Natural killer cell (primary cell): ENCODE measurements around the gene GIGYF1. TPM values are rescaled to one million over a fixed set of nuclear protein-coding genes. Genes with fewer than 3 reads are reported as not detected.

Experiments
- ATAC-seq, 3 donors: fragments of 150-1000 bp in 2 of 3; fragments of 200-7000 bp in 1 of 3; cut with Tn5 transposase; 1 replicate in 1 of 3; 2 replicates in 2 of 3; pipeline ENCODE4 v1.10.0; 2021; ENCODE audit warnings: mild to moderate bottlenecking in 2 of 3, moderate library complexity in 2 of 3
- DNase-seq, 2 donors: peaks; one replicate each; pipeline versions ENCODE4 v3.0.0 to v3.0.0-alpha.2; 2013 to 2021; ENCODE audit warnings: mixed read lengths in 1 of 2
- H3K27ac ChIP-seq: one replicate; pipeline ENCODE4 v1.5.1; 2013; ENCODE audit warnings: mild to moderate bottlenecking, low read length
- H3K27me3 ChIP-seq: one replicate; pipeline ENCODE4 v1.6.1; 2013; ENCODE audit warnings: low read length; ENCODE audit not compliant: control insufficient read depth, insufficient read depth
- H3K36me3 ChIP-seq: one replicate; pipeline ENCODE4 v1.6.1; 2013; ENCODE audit warnings: low read length; ENCODE audit not compliant: control insufficient read depth, insufficient read depth
- H3K4me1 ChIP-seq: one replicate; pipeline ENCODE4 v1.6.1; 2013; ENCODE audit warnings: low read length; ENCODE audit not compliant: control insufficient read depth, insufficient read depth
- H3K4me3 ChIP-seq: one replicate; pipeline ENCODE4 v1.5.1; 2013; ENCODE audit warnings: low read length
- H3K9me3 ChIP-seq: one replicate; pipeline ENCODE4 v1.6.1; 2013; ENCODE audit warnings: low read length; ENCODE audit not compliant: control insufficient read depth, insufficient read depth
- H3K27ac Mint-ChIP-seq, 2 donors: one replicate each; pipeline ENCODE4 v1.8.0; 2022; ENCODE audit warnings: mild to moderate bottlenecking in 2 of 2, mixed read lengths in 2 of 2, moderate library complexity in 1 of 2
- H3K27me3 Mint-ChIP-seq, 2 donors: one replicate each; pipeline ENCODE4 v1.8.0; 2022; ENCODE audit warnings: low read depth in 2 of 2, mixed read lengths in 2 of 2
- H3K36me3 Mint-ChIP-seq: one replicate; pipeline ENCODE4 v1.8.0; 2022; ENCODE audit warnings: mixed read lengths
- H3K4me1 Mint-ChIP-seq, 2 donors: one replicate each; pipeline ENCODE4 v1.8.0; 2022; ENCODE audit warnings: mixed read lengths in 2 of 2
- H3K4me3 Mint-ChIP-seq: one replicate; pipeline ENCODE4 v1.8.0; 2022; ENCODE audit warnings: mild to moderate bottlenecking, moderate library complexity, mixed read lengths
- H3K9me3 Mint-ChIP-seq, 2 donors: one replicate each; pipeline ENCODE4 v1.8.0; 2022; ENCODE audit warnings: mixed read lengths in 2 of 2
- CTCF ChIP-seq: fragments of 200-600 bp; IDR thresholded peaks from one replicate; pipeline ENCODE4 v1.8.0; 2022; ENCODE audit warnings: antibody characterized with exemption
- WGBS: methylation state at CpG from one replicate; pipeline ENCODE4 v1.1.7; 2013; ENCODE audit warnings: missing lambda C conversion rate; ENCODE audit not compliant: insufficient coverage; 5-methylcytosine and 5-hydroxymethylcytosine counted together
- intact Hi-C: fragments of 100-400 bp; cut with micrococcal nuclease; formaldehyde crosslinking; loops from one replicate; pipeline ENCODE4 v1.14.2; 2022
- total RNA-seq, 4 donors: library from RNA; stranded (reverse); fragments of 120-200 nt in 1 of 4; gene quantifications; one replicate each; pipeline versions ENCODE4 v1.2.3 to v1.2.4, GENCODE V29; 2013 to 2022

The GIGYF1 gene
- total RNA-seq, 3 donors from 2014 or later (not counting 1 experiment from before 2014, with no cell fraction given), result 92.0 to 102 (median 101) TPM

- peaks cover 6 to 12% of the 10 kb centered on the region in 2 donors for H3K4me1 Mint-ChIP-seq
- 96% methylated on average over 11 of the region's 11 CpGs for WGBS
Observed at GRCh38 chr7:100711369-100711768, 17.3 kb upstream of the GIGYF1 start.

GRCh38 chr7:100710452-100710851 lies 16.4 kb upstream of the GIGYF1 start:
- no peaks in the 10 kb centered on the region for H3K36me3 ChIP-seq
- no peak for TF ChIP-seq CTCF
- Mint-ChIP-seq H3K4me3 (no peak overlapping the region), H3K36me3 (no peaks in the 10 kb centered on the region), H3K4me1 (peaks cover 6 to 21% of the 10 kb centered on the region in 2 donors), H3K27ac (no peak overlapping the region), H3K27me3 (no peaks in the 10 kb centered on the region), H3K9me3 (no peaks in the 10 kb centered on the region)
- no peaks in the 10 kb centered on the region for H3K27me3 ChIP-seq
- no peaks in the 10 kb centered on the region for H3K9me3 ChIP-seq
- intact Hi-C loops, result no loop called here
- no peak overlapping the region for H3K4me3 ChIP-seq
- H3K4me1 ChIP-seq, result peaks cover 10% of the 10 kb centered on the region
- no peak for ATAC-seq
- H3K27ac ChIP-seq, result no peak overlapping the region
- DNase-seq, result no peak
- over 99% methylated on average over 4 of the region's 4 CpGs for WGBS

More at GRCh38 chr7:100711369-100711768, 17.3 kb upstream of the GIGYF1 start:
- Mint-ChIP-seq H3K27ac (no peak overlapping the region), H3K27me3 (no peaks in the 10 kb centered on the region), H3K4me3 (no peak overlapping the region), H3K9me3 (no peaks in the 10 kb centered on the region), H3K36me3 (no peaks in the 10 kb centered on the region)
- Histone ChIP-seq H3K36me3 (no peaks in the 10 kb centered on the region), H3K27ac (no peak overlapping the region), H3K4me1 (peaks cover 8% of the 10 kb centered on the region), H3K9me3 (no peaks in the 10 kb centered on the region), H3K27me3 (no peaks in the 10 kb centered on the region), H3K4me3 (no peak overlapping the region)
- no peak for ATAC-seq
- intact Hi-C loops, result no loop called here
- DNase-seq, result no peak
- TF ChIP-seq CTCF, result no peak

DNA sequence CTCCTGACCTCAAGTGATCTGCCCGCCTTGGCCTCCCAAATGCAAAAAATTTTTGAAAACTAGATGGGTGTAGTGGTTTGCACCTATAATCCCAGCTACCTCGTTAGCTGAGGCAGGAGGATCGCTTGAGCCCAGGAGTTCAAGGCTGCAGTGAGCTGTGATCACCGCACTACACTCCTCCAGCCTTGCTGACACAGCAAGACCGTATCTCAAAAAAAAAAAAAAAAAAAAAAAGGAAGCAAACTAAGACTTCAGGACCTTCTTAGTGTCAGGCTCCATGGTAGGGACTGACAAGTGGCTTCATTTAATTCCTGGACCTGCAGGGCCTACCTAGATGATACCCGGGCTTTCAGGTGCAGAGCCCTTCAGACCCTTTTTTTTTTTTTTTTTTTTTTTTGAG lies 14.3 kb upstream of the GIGYF1 start:
- no peaks in the 10 kb centered on the region for H3K27me3 ChIP-seq
- peaks cover 16% of the 10 kb centered on the region for H3K4me1 ChIP-seq
- ATAC-seq, result no peak
- H3K4me3 Mint-ChIP-seq, result peak overlapping the region; percentile 6
- H3K36me3 Mint-ChIP-seq, result no peaks in the 10 kb centered on the region
- no peaks in the 10 kb centered on the region for H3K27me3 Mint-ChIP-seq
- no peak overlapping the region for H3K4me3 ChIP-seq
- no peak overlapping the region for H3K27ac ChIP-seq
- peaks cover 6 to 21% of the 10 kb centered on the region in 2 donors for H3K4me1 Mint-ChIP-seq
- no peak for DNase-seq
- no peak overlapping the region for H3K27ac Mint-ChIP-seq
- intact Hi-C loops, result no loop called here
- no peaks in the 10 kb centered on the region for H3K9me3 Mint-ChIP-seq
- H3K9me3 ChIP-seq, result no peaks in the 10 kb centered on the region
- WGBS, result 97% methylated on average over 6 of the region's 6 CpGs
- H3K36me3 ChIP-seq, result no peaks in the 10 kb centered on the region
- no peak for TF ChIP-seq CTCF

DNA sequence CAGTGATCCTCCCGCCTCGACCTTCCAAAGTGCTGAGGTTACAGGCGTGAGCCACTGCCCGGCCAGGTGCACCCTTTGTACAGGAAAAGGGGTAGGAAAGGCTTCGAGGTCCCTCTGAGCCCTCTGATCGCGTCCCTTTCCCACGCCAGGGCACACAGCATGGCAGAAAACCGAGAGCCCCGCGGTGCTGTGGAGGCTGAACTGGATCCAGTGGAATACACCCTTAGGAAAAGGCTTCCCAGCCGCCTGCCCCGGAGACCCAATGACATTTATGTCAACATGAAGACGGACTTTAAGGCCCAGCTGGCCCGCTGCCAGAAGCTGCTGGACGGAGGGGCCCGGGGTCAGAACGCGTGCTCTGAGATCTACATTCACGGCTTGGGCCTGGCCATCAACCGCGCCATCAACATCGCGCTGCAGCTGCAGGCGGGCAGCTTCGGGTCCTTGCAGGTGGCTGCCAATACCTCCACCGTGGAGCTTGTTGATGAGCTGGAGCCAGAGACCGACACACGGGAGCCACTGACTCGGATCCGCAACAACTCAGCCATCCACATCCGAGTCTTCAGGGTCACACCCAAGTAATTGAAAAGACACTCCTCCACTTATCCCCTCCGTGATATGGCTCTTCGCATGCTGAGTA lies 12.7 kb upstream of the GIGYF1 start:
- no peaks in the 10 kb centered on the region for H3K9me3 ChIP-seq
- peak overlapping the region; percentile 86 for H3K4me3 ChIP-seq
- no peaks in the 10 kb centered on the region for H3K36me3 ChIP-seq
- TF ChIP-seq CTCF, result no peak
- Mint-ChIP-seq H3K36me3 (no peaks in the 10 kb centered on the region), H3K9me3 (no peaks in the 10 kb centered on the region), H3K27me3 (no peaks in the 10 kb centered on the region), H3K4me1 (peaks cover 6 to 21% of the 10 kb centered on the region in 2 donors), H3K27ac (peak overlapping the region; percentile 89 to 97), H3K4me3 (peak overlapping the region; percentile 98)
- 66% methylated on average over 34 of the region's 34 CpGs for WGBS
- H3K4me1 ChIP-seq, result peaks cover 16% of the 10 kb centered on the region
- ATAC-seq (no peak), DNase-seq (no peak)
- no peaks in the 10 kb centered on the region for H3K27me3 ChIP-seq
- intact Hi-C loops, result no loop called here
- peak overlapping the region; percentile 86 for H3K27ac ChIP-seq
